Forelimb muscle (tissue), 1 donor: Measurements from ENCODE around the gene CD86. TPM values are rescaled to one million over a fixed set of nuclear protein-coding genes. Genes with fewer than 3 reads are reported as not detected.
"Not testable (repeated sequence)": the region's sequence is repeated elsewhere in the genome, so short reads cannot be mapped to it uniquely, and the experiment has no call there.

ENCODE experiments used
- DNase-seq: peaks from one replicate; pipeline ENCODE4 v3.0.0-alpha.2; 2013; ENCODE audit warnings: low read depth
- polyA plus RNA-seq: library from polyadenylated mRNA; unstranded; fragments of 120-200 nt; gene quantifications from one replicate; pipeline ENCODE4 v1.2.1, GENCODE V29; 2013; ENCODE audit not compliant: insufficient read length

The CD86 gene
- polyA plus RNA-seq, 1 donor = 1.5 TPM

- not testable (repeated sequence) for DNase-seq
Observed at GRCh38 chr3:122164983-122165382, 109.8 kb downstream of the CD86 start.

GRCh38 chr3:122167630-122168029 lies 112.5 kb downstream of the CD86 start:
- no peak for DNase-seq

GRCh38 chr3:122168044-122168443 lies 112.9 kb downstream of the CD86 start:
- DNase-seq = no peak

DNA sequence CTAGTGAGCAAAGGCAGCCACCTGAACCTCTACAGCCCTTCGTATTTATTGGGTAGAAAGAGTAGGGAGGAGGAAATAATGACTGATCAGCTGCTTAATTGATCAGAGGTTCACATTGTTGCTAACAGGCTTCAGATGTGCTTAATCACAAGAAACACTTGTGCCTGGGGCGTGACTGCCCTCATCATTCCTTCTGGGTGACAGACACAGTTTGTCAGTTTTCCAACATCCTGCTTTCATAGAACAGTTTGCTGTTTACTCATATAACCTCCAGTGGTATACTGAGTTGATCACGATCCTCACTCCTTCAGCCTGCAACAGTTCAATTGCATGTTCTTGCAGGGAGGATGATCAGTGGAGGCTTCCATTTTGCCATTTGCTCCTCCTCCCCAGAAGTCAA lies 114.7 kb downstream of the CD86 start:
- no peak for DNase-seq

Other genes starting within 250 kb of the CD86 start
- 18.2 TPM for gene IQCB1, start 220.3 kb upstream of the CD86 start, polyA plus RNA-seq
- 8.1 TPM for gene EAF2, start 220.2 kb upstream of the CD86 start, polyA plus RNA-seq
- 49.8 TPM for gene SLC15A2, start 161.0 kb upstream of the CD86 start, polyA plus RNA-seq
- 0.35 TPM for gene ILDR1, start 33.1 kb upstream of the CD86 start, polyA plus RNA-seq
- gene CASR, start 128.3 kb downstream of the CD86 start, polyA plus RNA-seq = not detected